IMR-90 (cell line): Measurements from ENCODE around the gene SLC38A7. TPM values are rescaled to one million over a fixed set of nuclear protein-coding genes. Genes with fewer than 3 reads are reported as not detected.

Source experiments
- BHLHE40 ChIP-seq: fragments of 150-350 bp; IDR thresholded peaks from 2 replicates; pipeline ENCODE4 v1.6.1; 2016; ENCODE audit warnings: mild to moderate bottlenecking, low read depth, low read length
- MXI1 ChIP-seq: IDR thresholded peaks from 2 replicates; pipeline ENCODE4 v1.6.1; 2012; ENCODE audit warnings: low read depth, mild to moderate bottlenecking, low read length, moderate library complexity, borderline replicate concordance
- POLR2A ChIP-seq: IDR thresholded peaks from 2 replicates; pipeline ENCODE4 v1.6.1; 2012; ENCODE audit warnings: mild to moderate bottlenecking, low read depth, low read length
- RCOR1 ChIP-seq: IDR thresholded peaks from 2 replicates; pipeline ENCODE4 v1.6.1; 2012; ENCODE audit warnings: mild to moderate bottlenecking, low read length, improper control_type of control experiment; ENCODE audit not compliant: insufficient replicate concordance
- polyA plus RNA-seq, 3 experiments: library from polyadenylated mRNA; depleted of rRNA; stranded (reverse); fragments of >200 nt; gene quantifications; 2 replicates each; pipeline ENCODE4 v1.2.3, GENCODE V29; 2012; ENCODE audit warnings: low replicate concordance in 1 of 3
- total RNA-seq: library from RNA; depleted of rRNA; stranded (reverse); fragments of >200 nt; gene quantifications from 2 replicates; pipeline ENCODE4 v1.2.3, GENCODE V29; 2012

Gene SLC38A7
- total and polyA plus RNA-seq, 2 of the 4 experiments (the other 2 are of a cell fraction) = 14.7 to 16.4 TPM

- TF ChIP-seq POLR2A = peak; percentile 51; the same call in 1 of the 2 replicates
- no peak for TF ChIP-seq RCOR1
- peak; percentile 89 for TF ChIP-seq MXI1
- TF ChIP-seq BHLHE40 = peak; percentile 91
Measured at GRCh38 chr16:58684354-58685083, at the start of gene SLC38A7 (continued).
